Peyer's patch (tissue), 4 donors: ENCODE results near the gene AJAP1.

Experiments
- CTCF ChIP-seq, 6 experiments: fragments of 450-650 bp in 4 of 6; fragments of 200-600 bp in 2 of 6; sonication (generic) in 1 of 6; IDR thresholded peaks; one replicate each; pipeline ENCODE4 v1.5.1; 2017 to 2019; ENCODE audit warnings: antibody characterized with exemption in 6 of 6, mild to moderate bottlenecking in 3 of 6, moderate library complexity in 1 of 6
- POLR2A ChIP-seq, 2 donors: fragments of 450-650 bp; IDR thresholded peaks; one replicate each; pipeline ENCODE4 v1.5.1; 2017; ENCODE audit warnings: antibody characterized with exemption in 2 of 2, mild to moderate bottlenecking in 2 of 2, moderate library complexity in 2 of 2

- TF ChIP-seq POLR2A (IDR thresholded peaks at IDR 0.05) (no peak), CTCF (IDR thresholded peaks at IDR 0.05) (no peak)
Measured at GRCh38 chr1:4653796-4654725, at the start of gene AJAP1.
